H1 (cell line): ENCODE results near the gene P4HB. TPM values are rescaled to one million over a fixed set of nuclear protein-coding genes. Genes with fewer than 3 reads are reported as not detected.
A peak's percentile ranks its signal among the peaks of the same experiment; 100 is the strongest.

Experiments used
- MAFK ChIP-seq: IDR thresholded peaks from 2 replicates; pipeline ENCODE4 v1.6.1; 2012; ENCODE audit warnings: low read depth, mild to moderate bottlenecking, improper control_type of control experiment, low read length
- RBBP5 ChIP-seq: IDR thresholded peaks from 2 replicates; pipeline ENCODE4 v1.7.1; 2012; ENCODE audit warnings: low read depth, mild to moderate bottlenecking, inconsistent platforms, low read length, moderate library complexity, borderline replicate concordance
- TBP ChIP-seq: IDR thresholded peaks from 2 replicates; pipeline ENCODE4 v1.6.1; 2011; ENCODE audit warnings: low read depth, low read length, improper control_type of control experiment
- polyA plus RNA-seq, 7 experiments: library from polyadenylated mRNA; depleted of rRNA in 3 of 7; stranded (reverse) in 5 of 7; unstranded in 2 of 7; fragments of >200 nt in 5 of 7; fragments of 200-250 nt in 2 of 7; gene quantifications; 1 replicate in 5 of 7; 2 replicates in 1 of 7; 4 replicates in 1 of 7; pipeline versions ENCODE4 v1.2.1 to v1.2.3, GENCODE V29; 2011 to 2013; ENCODE audit warnings: missing spikeins in 2 of 7, mixed read lengths in 2 of 7
- total RNA-seq: library from RNA; stranded (reverse); fragmentation: NEBNext Ultra II Directional; extraction: Animal tissue kit (Norgen Biotek cat#: 25700); gene quantifications from 2 replicates; pipeline ENCODE4 v1.2.1, GENCODE V29; 2021

Gene P4HB
- total and polyA plus RNA-seq, 2 of the 8 experiments (the other 6 are each of a cell fraction or from before 2014, with no cell fraction given): 41.4 to 379 TPM

DNA sequence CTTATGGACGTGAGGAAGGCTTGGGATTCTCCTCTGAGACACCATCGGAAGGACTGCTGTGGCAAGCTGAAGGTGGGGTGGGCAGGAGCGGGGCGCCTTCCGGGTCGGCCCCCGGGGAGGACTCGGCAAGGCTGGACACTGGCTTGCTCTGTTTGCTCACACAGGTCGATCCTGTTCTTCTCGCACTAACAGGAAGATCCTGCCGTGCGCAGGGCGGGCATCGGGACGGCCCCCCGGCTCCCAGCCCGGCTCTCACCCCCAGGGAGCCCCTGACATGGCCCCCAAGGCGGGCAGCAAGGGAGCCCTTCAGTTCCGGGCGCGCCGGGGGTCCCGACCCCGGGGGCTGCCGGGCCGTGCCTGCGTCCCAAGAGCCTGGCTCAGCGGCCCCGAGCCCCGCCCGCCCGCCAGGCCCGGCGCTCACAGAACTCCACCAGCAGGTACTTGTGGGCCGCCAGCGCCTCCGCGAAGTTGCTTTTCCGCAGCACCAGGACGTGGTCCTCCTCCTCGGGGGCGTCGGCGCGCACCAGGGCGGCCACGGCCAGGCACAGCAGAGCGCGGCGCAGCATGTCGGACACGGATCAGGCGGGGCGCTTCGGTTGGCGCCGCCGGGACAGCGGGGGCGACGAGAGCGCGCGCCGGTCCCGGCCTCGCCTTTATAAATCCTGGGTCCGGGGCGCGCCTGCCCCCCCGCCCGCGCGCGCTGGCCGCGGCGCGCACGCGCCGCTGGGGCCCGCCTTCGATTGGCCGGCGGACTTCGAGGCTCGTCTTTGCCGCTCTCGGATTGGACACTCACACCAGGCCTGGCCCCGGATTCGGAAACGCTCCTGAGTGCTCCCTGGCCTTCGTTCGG is at the start of gene P4HB (continued):
- TF ChIP-seq TBP (peak; percentile 66; the same call in 1 of the 2 replicates), MAFK (no peak), RBBP5 (0 out of 2 replicates have a peak, but pooled peaks have one; percentile 28)
